Ovary (tissue), 3 donors: Measurements from ENCODE around the gene MAD1L1.

Experiments used
- EP300 ChIP-seq: sonication (generic); formaldehyde crosslinking; IDR thresholded peaks from one replicate; pipeline ENCODE4 v1.6.1; 2017; ENCODE audit warnings: antibody characterized with exemption
- POLR2A ChIP-seq: fragments of 450-650 bp; IDR thresholded peaks from one replicate; pipeline ENCODE4 v1.6.1; 2017; ENCODE audit warnings: antibody characterized with exemption, mild to moderate bottlenecking, moderate library complexity
- TF ChIP-seq, protein P1 (sequence below), 3 donors: fragments of 450-650 bp in 2 of 3; fragments of 200-600 bp in 1 of 3; IDR thresholded peaks; one replicate each; pipeline versions ENCODE4 v1.5.1 to v1.8.0; 2016 to 2022; ENCODE audit warnings: antibody characterized with exemption in 3 of 3, mild to moderate bottlenecking in 1 of 3
- donor health status: DM: no; HTN: no; CAD: no.

DNA sequence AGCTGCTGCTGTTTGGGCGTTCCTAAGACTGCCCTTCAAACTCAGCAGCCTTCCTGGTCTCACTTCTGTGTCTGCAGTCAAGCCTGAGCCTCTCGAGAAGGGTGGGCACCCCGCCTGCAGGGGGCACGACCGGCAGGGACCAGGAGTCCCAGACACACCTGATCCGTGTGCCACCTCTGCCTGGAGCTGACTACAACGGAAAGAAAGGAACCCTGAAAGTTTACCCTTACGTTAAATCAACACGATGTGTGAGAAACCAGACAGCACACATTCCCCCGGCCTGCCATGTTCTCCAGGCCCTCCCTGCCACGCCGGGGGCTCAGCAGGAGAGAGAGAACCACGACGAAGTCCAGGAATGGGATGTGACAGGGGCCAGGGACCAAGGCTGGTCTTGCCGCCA, 5.0 kb downstream of the MAD1L1 start:
- TF ChIP-seq POLR2A (no peak), EP300 (no peak)
- TF ChIP-seq, protein P1, sequence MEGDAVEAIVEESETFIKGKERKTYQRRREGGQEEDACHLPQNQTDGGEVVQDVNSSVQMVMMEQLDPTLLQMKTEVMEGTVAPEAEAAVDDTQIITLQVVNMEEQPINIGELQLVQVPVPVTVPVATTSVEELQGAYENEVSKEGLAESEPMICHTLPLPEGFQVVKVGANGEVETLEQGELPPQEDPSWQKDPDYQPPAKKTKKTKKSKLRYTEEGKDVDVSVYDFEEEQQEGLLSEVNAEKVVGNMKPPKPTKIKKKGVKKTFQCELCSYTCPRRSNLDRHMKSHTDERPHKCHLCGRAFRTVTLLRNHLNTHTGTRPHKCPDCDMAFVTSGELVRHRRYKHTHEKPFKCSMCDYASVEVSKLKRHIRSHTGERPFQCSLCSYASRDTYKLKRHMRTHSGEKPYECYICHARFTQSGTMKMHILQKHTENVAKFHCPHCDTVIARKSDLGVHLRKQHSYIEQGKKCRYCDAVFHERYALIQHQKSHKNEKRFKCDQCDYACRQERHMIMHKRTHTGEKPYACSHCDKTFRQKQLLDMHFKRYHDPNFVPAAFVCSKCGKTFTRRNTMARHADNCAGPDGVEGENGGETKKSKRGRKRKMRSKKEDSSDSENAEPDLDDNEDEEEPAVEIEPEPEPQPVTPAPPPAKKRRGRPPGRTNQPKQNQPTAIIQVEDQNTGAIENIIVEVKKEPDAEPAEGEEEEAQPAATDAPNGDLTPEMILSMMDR (IDR thresholded peaks at IDR 0.05) = no peak
